Body of pancreas (tissue), 4 donors: ENCODE results near the gene TGM2.

Experiments used
- POLR2A ChIP-seq, 3 donors: fragments of 450-650 bp; IDR thresholded peaks; one replicate each; pipeline ENCODE4 v1.6.1; 2016; ENCODE audit warnings: antibody characterized with exemption in 3 of 3, mild to moderate bottlenecking in 2 of 3
- TF ChIP-seq, protein P1 (sequence below), 7 experiments: fragments of 450-650 bp in 4 of 7; fragments of 200-600 bp in 3 of 7; sonication (generic) in 3 of 7; IDR thresholded peaks; one replicate each; pipeline ENCODE4 v1.5.1; 2016 to 2019; ENCODE audit warnings: antibody characterized with exemption in 7 of 7

GRCh38 chr20:38214256-38215193 is 49.5 kb upstream of the TGM2 start:
- no peak for TF ChIP-seq POLR2A (IDR thresholded peaks at IDR 0.05)
- TF ChIP-seq, protein P1, sequence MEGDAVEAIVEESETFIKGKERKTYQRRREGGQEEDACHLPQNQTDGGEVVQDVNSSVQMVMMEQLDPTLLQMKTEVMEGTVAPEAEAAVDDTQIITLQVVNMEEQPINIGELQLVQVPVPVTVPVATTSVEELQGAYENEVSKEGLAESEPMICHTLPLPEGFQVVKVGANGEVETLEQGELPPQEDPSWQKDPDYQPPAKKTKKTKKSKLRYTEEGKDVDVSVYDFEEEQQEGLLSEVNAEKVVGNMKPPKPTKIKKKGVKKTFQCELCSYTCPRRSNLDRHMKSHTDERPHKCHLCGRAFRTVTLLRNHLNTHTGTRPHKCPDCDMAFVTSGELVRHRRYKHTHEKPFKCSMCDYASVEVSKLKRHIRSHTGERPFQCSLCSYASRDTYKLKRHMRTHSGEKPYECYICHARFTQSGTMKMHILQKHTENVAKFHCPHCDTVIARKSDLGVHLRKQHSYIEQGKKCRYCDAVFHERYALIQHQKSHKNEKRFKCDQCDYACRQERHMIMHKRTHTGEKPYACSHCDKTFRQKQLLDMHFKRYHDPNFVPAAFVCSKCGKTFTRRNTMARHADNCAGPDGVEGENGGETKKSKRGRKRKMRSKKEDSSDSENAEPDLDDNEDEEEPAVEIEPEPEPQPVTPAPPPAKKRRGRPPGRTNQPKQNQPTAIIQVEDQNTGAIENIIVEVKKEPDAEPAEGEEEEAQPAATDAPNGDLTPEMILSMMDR (IDR thresholded peaks at IDR 0.05) = no peak
